Body of pancreas (tissue), 4 donors: ENCODE measurements around the gene PSEN1. TPM values are rescaled to one million over a fixed set of nuclear protein-coding genes. Genes with fewer than 3 reads are reported as not detected.

Experiments
- ATAC-seq: fragments of 150-250 bp; one replicate; pipeline ENCODE4 v1.9.1; 2016
- DNase-seq, 4 donors: peaks; one replicate each; pipeline ENCODE4 v3.0.0-alpha.2; 2019
- H3K27ac ChIP-seq, 4 donors: fragments of 200-600 bp; sonication (generic); 1 replicate in 3 of 4; 2 replicates in 1 of 4; pipeline versions ENCODE4 v1.5.1 to v1.6.1; 2016 to 2019; ENCODE audit warnings: mild to moderate bottlenecking in 1 of 4, mixed read lengths in 1 of 4, moderate library complexity in 1 of 4
- H3K27me3 ChIP-seq, 2 donors: fragments of 200-600 bp; sonication (generic); one replicate each; pipeline ENCODE4 v1.6.0; 2016; ENCODE audit warnings: mild to moderate bottlenecking in 1 of 2
- H3K36me3 ChIP-seq, 2 donors: fragments of 200-600 bp; sonication (generic); replicated peaks in 1 of 2; 2 replicates each; pipeline ENCODE4 v1.5.1; 2016; ENCODE audit warnings: low read depth in 2 of 2; ENCODE audit not compliant: insufficient read depth in 1 of 2
- H3K4me1 ChIP-seq: fragments of 200-600 bp; sonication (generic); one replicate; pipeline ENCODE4 v1.6.0; 2016
- H3K4me3 ChIP-seq, 2 donors: fragments of 200-600 bp; sonication (generic); 1 replicate in 1 of 2; 2 replicates in 1 of 2; pipeline ENCODE4 v1.5.1; 2016 to 2019
- H3K9me3 ChIP-seq, 3 donors: fragments of 200-600 bp; sonication (generic); 1 replicate in 2 of 3; 2 replicates in 1 of 3; pipeline ENCODE4 v1.5.1; 2016
- CTCF ChIP-seq, 7 experiments: fragments of 450-650 bp in 4 of 7; fragments of 200-600 bp in 3 of 7; sonication (generic) in 3 of 7; IDR thresholded peaks; one replicate each; pipeline ENCODE4 v1.5.1; 2016 to 2019; ENCODE audit warnings: antibody characterized with exemption in 7 of 7
- POLR2A ChIP-seq, 3 donors: fragments of 450-650 bp; IDR thresholded peaks; one replicate each; pipeline ENCODE4 v1.6.1; 2016; ENCODE audit warnings: antibody characterized with exemption in 3 of 3, mild to moderate bottlenecking in 2 of 3
- WGBS, 2 donors: methylation state at CpG; one replicate each; pipeline ENCODE4 v1.1.5; 2017; 5-methylcytosine and 5-hydroxymethylcytosine counted together
- intact Hi-C: fragments of 100-400 bp; cut with DNase I; formaldehyde crosslinking; loops from one replicate; pipeline ENCODE4 v1.15.1; 2023
- total RNA-seq, 2 donors: library from RNA; depleted of rRNA; stranded (reverse); fragments of >200 nt; gene quantifications; one replicate each; pipeline ENCODE4 v1.1.0, GENCODE V29; 2016

PSEN1 gene
- total RNA-seq, 2 donors from 2014 or later = 14.2 to 21.8 TPM

GRCh38 chr14:73261520-73262426, 125.5 kb downstream of the PSEN1 start:
- DNase-seq = no peak
- Histone ChIP-seq H3K4me3 (no peak overlapping the region), H3K27ac (no peak overlapping the region), H3K9me3 (no peaks in the 10 kb centered on the region), H3K4me1 (no peaks in the 10 kb centered on the region), H3K27me3 (no peaks in the 10 kb centered on the region), H3K36me3 (no peaks in the 10 kb centered on the region)
- WGBS, 2 donors = 78 to 84% methylated on average over 8 to 15 of the region's 15 CpGs
- intact Hi-C loops = no loop called here
- TF ChIP-seq CTCF (IDR thresholded peaks at IDR 0.05) (no peak), POLR2A (IDR thresholded peaks at IDR 0.05) (no peak)
- no peak for ATAC-seq

GRCh38 chr14:73262427-73263183, 126.3 kb downstream of the PSEN1 start:
- Histone ChIP-seq H3K4me1 (no peaks in the 10 kb centered on the region), H3K27ac (no peak overlapping the region), H3K4me3 (no peak overlapping the region), H3K9me3 (no peaks in the 10 kb centered on the region), H3K36me3 (no peaks in the 10 kb centered on the region), H3K27me3 (no peaks in the 10 kb centered on the region)
- intact Hi-C loops = no loop called here
- ATAC-seq (no peak), DNase-seq (no peak)
- WGBS, 2 donors = 72 to 85% methylated on average over 6 to 19 of the region's 20 CpGs
- TF ChIP-seq CTCF (IDR thresholded peaks at IDR 0.05) = no peak

- intact Hi-C loops = no loop called here
- no peak for TF ChIP-seq POLR2A (IDR thresholded peaks at IDR 0.05)
- TF ChIP-seq CTCF (IDR thresholded peaks at IDR 0.05) = no peak
- WGBS, 2 donors = 33 to 46% methylated on average over 1 to 7 of the region's 7 CpGs
- Histone ChIP-seq H3K9me3 (no peaks in the 10 kb centered on the region), H3K27me3 (no peaks in the 10 kb centered on the region), H3K36me3 (no peaks in the 10 kb centered on the region), H3K4me3 (no peak overlapping the region), H3K27ac (no peak overlapping the region), H3K4me1 (no peaks in the 10 kb centered on the region)
- DNase-seq (no peak), ATAC-seq (no peak)
Observed at GRCh38 chr14:73263606-73264005, 127.3 kb downstream of the PSEN1 start.

GRCh38 chr14:73264080-73264884, 128.0 kb downstream of the PSEN1 start:
- Histone ChIP-seq H3K4me3 (no peak overlapping the region), H3K36me3 (no peaks in the 10 kb centered on the region), H3K9me3 (no peaks in the 10 kb centered on the region), H3K4me1 (peaks cover under 1% of the 10 kb centered on the region), H3K27me3 (no peaks in the 10 kb centered on the region), H3K27ac (no peak overlapping the region)
- intact Hi-C loops = no loop called here
- ATAC-seq = no peak
- WGBS, 2 donors = 77 to 81% methylated on average over 7 to 23 of the region's 23 CpGs
- DNase-seq = no peak
- TF ChIP-seq POLR2A (IDR thresholded peaks at IDR 0.05) (no peak), CTCF (IDR thresholded peaks at IDR 0.05) (no peak)
